Adrenal gland (tissue), 5 donors: ENCODE measurements around the gene ZNF780A.

Source experiments
- CTCF ChIP-seq, 6 experiments: fragments of 450-650 bp in 4 of 6; fragments of 200-600 bp in 2 of 6; sonication (generic) in 1 of 6; IDR thresholded peaks; 1 replicate in 5 of 6; 2 replicates in 1 of 6; pipeline versions ENCODE4 v1.5.1 to v1.8.0; 2016 to 2021; ENCODE audit warnings: antibody characterized with exemption in 6 of 6, mild to moderate bottlenecking in 2 of 6, moderate library complexity in 1 of 6
- POLR2A ChIP-seq, 2 donors: fragments of 450-650 bp; IDR thresholded peaks; one replicate each; pipeline ENCODE4 v1.6.1; 2017; ENCODE audit warnings: antibody characterized with exemption in 2 of 2, mild to moderate bottlenecking in 2 of 2, moderate library complexity in 1 of 2
- donor health status: DM: no; HTN: no; CAD: no.

DNA sequence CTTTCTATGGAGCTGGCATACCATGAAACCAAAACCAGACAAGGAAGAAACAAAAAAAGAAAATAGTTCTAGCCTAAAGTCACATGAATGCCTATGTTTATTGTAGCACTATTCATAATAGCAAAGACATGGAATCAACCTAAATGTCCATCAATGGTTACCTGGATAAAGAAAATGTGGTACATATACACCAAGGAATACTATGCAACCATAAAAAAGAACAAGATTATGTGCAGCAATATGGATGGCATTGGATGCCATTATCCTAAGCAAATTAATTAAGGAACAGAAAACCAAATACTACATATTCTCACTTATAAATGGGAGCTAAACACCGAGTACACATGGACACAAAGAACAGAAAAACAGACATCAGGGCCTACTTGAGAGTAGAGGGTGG, 10.5 kb downstream of the ZNF780A start:
- no peak for TF ChIP-seq CTCF (IDR thresholded peaks at IDR 0.05)
- no peak for TF ChIP-seq POLR2A (IDR thresholded peaks at IDR 0.05)
